GM03348 (cell line): Measurements from ENCODE around the gene S100A7.

Experiments
- DNase-seq: peaks from one replicate; pipeline ENCODE4 v3.0.0; 2012; ENCODE audit warnings: low spot score

The S100A7 gene

GRCh38 chr1:153460551-153460950 lies at the start of gene S100A7:
TSS of gene S100A7 (minus strand) at chr1:153460651. CDS start at chr1:153459013, 1,638 bp downstream.
- DNase-seq: no peak

GRCh38 chr1:153509729-153510354 lies 49.4 kb upstream of the S100A7 start:
- DNase-seq: peak; percentile 58

GRCh38 chr1:153509036-153509435 lies 48.6 kb upstream of the S100A7 start:
- no peak for DNase-seq

DNA sequence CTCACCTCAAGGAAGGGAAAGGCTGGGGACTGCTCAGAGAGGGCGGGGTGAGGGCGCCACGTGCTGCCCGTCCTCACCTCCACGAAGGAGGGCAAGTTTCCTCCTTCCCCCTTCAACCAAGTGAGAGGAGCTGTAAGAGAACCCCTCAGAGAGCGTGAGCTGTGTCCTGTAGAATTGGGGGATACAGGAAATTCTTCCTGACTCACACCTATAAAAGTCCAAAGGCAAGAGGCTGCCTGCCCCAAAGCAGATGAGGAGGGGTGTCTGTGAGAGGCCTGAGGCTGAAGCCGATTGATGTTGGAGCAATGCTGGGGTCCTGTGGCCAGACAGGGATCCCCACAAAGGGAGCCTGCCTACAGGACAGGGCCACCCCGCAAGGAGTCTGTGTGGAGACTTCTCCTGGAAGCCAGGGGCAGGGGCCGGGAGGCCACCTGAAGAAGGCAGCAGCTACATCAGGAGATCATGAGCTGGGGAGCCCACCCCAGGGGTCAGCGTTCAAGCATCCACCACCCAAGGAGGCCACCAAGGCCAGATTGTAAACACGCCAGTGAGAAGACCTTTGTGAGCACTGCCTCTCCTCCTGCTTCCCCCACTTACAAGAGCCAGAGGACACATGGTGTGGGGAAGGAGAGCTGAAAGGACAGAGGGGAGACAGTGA lies 47.6 kb upstream of the S100A7 start:
- no peak for DNase-seq

- peak; percentile 89 for DNase-seq
These were observed 46.5 kb upstream of the S100A7 start for GRCh38 chr1:153506831-153507413.

GRCh38 chr1:153506386-153506785 lies 45.9 kb upstream of the S100A7 start:
- no peak for DNase-seq

DNA sequence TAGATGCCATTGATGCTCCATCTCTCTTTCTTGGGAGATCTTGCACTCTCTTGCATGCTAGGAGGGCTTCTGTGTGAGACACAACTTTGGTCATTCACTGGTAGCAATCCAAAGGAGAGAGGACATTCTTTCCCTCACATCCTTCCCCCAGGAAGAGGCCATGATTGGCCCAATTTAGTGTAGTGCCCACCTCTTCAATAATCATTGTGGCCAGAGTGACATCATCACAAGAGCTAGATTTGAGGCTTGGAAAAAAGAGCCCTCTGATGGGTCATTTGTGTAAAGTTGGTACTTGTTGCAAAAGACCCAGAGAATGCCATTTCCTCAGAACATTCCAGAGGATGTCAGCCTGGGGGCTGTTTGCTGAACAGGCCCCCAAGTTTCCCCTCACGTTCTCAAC lies 45.1 kb upstream of the S100A7 start:
- DNase-seq: no peak

DNA sequence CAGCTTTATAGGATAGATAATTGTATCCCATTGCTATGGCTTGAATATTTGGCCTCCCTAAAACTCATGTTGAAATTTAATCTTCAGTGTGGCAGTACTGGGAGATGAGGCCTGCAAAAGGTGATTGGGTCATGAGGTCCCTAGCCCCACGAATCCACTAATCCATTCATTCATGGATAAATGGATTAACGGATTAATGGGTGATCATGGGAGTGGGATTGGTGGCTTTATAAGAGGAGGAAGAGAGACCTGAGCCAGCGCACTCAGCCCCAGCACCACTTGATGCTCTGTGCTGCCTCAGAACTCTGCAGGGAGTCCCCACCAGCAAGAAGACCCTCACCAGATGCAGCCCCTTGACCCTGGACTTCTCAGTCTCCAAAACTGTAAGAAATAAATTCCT lies 43.3 kb upstream of the S100A7 start:
- no peak for DNase-seq

DNA sequence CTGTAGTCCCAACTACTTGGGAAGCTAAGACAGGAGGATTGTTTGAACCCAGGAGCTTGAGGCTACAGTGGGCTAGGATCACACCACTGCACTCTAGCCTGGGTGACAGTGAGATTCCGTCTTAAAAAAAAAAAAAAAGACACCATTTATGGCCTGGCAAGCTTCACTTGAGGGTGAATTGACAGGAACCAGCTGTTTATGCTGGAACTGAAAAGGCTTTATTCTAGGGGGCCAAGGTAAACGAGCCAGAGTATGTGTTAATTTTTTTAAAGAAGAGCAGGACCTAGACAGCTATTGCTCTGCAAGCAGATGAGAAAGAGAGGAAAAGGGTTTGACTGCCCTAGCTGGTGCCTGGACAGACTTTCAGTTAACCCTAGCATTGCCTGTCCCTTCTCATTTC lies 38.3 kb upstream of the S100A7 start:
- DNase-seq: no peak

GRCh38 chr1:153495536-153495935 lies 35.1 kb upstream of the S100A7 start:
- DNase-seq: no peak

GRCh38 chr1:153494976-153495535 lies 34.6 kb upstream of the S100A7 start:
- DNase-seq: peak; percentile 79

DNA sequence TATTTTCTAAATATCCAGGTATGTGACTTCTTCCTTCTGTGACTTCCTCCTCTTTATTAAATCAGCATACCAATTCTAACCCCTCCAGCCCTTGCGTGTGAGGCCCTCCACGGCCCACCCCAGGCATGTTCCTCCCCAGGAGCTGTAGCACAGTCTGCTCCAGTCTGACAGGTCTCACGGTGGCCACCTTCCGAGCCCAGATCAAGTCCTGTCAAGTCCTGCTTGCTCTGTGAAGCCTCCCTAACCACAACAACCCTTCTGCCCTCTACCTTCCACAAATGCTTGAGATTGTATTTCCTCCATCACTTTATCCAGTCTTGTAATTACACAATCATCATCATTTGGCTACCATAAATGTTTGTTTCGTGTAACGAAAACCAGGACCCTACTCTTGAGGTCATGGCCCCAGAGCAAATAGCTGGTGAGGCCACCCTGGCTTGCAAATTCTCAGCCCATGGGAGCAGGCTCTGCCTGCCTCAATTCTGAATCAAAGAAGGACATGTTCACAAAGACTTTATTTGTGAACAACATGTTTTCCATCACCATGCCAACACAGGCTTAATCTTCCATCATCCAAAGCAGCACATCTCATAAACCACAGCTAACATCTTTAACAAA lies 33.0 kb upstream of the S100A7 start:
- DNase-seq: no peak

DNA sequence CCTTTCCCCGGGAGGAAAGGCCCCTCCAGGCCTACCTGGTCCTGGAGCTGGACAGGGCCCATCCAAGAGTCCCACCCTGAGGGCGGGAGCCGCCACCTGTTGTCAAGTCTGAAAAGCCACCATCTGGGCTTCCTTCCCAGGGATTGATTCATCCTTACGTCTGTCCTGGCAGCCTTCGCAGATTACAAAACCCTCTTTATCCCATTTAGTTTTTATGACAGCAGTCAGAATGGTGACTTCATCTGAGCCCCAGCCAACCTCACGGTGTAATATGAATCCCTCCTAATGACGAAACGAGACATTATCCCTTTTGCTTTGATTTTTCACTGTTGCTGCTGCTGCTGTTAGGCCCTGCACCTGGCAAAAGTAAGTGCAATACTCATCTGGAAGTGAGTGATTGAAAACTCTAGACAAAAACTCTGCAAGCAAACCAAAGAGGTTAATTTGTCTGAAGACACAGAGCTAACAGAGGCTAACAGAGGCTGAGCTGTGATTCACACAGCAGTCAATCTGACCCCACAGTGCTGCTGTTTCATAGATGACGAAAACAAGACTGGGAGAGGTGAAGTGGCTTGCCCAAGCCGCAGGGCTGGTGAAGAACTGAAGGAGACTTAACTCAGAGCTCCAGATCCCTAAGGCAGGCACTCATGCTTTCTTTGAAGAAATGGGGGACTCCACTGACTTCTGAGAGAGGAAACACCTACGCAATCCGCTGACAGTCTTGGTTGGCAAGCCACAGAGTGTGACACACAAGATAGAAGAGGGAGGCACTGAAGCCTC lies 30.0 kb upstream of the S100A7 start:
- DNase-seq: peak; percentile 87

GRCh38 chr1:153488731-153489130 lies 28.3 kb upstream of the S100A7 start:
- DNase-seq: peak; percentile 51

DNA sequence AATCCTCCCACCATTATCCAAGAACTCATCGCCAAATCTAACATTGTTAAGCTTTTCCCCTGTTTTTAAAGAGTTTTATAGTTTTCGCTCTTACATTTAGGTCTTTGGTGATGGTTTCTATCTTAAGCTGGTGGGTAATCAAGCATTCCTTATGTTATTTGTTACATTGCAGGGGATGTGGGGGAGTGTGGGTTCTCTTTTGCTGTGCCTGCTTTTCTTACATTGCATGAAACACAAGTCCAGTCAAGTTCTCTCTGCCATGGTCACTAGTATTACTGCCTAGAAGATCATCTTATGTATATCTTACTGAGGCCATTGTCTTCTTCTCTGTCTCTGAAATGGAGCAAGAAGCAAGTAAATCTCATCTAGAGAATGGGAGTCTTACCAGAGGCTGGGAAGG lies 27.3 kb upstream of the S100A7 start:
- no peak for DNase-seq

DNA sequence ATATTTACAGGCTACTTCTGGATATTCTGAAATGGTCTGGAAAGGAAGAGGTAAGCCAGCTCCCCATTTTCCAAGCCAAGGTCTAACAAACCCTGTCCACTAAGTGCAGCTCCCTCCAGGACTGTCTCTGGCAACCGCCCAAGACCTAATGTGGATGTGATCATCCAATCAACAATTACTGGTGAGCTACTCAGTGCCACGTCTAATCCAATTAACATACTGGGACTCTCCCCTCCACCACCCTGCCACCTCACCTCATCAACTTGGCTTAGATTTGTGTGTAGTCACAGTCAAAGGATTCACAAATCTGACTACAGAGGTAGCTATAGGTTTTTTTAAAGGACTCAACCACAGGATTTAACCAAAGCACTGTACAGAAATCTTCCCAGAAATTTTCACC lies 25.4 kb upstream of the S100A7 start:
- no peak for DNase-seq

GRCh38 chr1:153483776-153484175 lies 23.3 kb upstream of the S100A7 start:
- DNase-seq: no peak

DNA sequence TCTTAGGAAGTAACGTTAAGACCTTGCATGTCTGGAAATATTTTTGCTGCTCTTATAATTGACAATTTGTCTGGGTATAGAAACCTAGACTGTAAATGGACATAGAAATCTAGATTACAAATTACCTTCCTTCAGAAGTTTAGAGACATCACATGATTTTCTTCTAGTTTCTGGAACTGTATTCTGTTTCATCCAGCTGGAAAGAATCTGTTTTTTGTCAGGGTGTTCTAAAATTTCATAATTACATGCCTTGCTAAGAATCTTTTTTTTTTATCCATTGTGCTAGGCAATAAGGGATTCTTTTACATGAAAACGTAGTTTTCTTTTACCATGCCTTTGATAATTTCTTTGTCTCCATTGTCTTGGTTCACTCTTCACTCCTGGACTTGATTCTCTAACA lies 20.7 kb upstream of the S100A7 start:
- no peak for DNase-seq

DNA sequence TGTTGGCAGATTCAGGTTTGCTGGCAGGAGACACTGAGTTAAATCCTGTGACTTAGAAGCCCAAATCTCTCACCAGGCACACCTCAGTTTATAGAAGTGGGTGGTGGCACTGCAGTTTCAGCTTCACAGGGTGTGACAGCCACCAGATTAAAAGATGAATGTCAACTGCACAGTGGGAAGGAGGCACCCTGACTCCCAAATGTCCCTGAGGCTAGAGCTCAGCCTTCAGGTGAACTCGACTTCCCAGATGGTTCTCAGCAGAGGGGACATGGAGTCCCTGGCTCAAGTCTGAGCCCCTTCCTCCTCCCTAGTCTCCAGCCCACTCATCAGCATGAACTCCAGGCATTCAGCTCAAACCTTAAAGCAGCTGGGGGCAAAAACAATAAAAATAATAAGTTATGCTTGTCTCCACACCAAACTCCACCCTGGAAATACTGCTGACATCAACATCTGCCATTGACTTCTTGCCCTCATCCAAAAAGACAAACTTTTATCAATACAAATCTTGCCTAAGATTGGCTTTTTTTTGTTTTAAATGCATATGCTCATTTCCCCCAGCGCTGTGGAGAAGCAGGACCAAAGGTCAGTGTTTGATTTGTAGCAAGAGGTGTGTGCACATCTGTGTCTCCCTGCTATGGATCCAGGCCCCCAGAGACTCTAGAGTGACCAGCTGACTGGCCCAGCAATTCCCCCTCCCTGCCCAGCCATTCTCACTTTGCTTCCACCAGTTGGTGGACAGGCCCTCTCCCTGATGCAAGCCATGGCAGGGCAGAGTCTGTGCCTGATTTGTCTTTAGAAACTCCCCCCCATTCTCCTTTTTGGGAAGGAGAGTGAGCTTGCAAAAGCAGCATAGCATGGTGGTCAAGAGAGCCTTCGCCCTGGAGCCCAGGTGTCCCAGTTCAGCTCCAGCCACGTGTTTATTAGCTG lies 18.5 kb upstream of the S100A7 start:
- no peak for DNase-seq

DNA sequence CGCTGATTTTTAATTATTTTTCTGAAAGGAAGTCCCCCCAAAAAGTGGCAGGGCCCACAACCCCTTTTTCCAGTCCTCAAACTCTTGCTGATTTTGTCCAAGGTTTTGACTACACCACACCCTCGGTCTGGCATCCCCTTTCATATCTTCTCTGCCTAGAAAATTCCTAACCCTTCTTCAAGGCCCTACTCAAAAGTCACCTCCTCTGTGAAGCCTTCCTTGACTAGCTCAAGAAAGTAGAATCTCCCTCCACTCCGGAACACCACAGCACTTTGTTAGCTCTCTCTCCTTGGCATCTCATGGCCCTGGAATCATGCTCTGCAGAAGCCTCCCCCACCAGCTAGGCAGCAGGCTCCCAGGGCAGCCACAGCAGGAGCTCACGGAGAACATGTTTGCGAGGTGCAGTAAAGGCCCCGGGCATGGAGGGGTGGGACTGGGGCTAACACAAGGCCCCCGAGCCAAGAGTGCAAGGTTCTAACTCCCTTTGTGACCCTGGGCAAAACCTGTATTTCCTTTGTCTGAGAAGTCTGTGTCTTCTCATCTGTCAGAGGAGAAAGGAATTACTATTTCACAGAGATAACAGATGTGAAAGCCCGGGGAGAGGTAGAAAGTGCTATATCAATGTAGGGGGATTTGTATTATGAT lies 17.7 kb upstream of the S100A7 start:
- no peak for DNase-seq
